GM19193 (cell line): ENCODE results near the gene DQX1.
A peak's percentile ranks its signal among the peaks of the same experiment; 100 is the strongest.

Experiments used
- POLR2A ChIP-seq: IDR thresholded peaks from 4 replicates; pipeline ENCODE4 v1.6.1; 2011; ENCODE audit not compliant: insufficient read depth, insufficient read length; ENCODE audit errors: extremely low read depth

DQX1 gene

DNA sequence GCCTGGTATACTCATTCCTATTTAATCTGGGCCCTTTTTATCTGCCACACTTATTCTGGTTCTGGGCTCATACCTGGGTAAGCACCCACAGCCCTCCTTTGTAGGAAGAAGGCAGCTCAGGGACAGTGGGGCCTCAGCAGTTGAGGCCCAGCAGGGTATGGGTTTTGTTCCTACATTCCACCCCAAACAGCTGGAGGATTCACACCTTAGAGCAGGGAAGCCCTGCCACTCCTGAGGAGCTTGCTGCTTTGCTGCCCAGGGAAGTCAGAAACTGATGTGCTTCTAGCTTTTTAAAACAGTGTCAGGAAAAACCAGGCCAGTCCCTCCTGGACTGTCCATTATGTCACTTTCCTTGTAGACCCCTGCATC lies 25.5 kb downstream of the DQX1 start:
- no peak for TF ChIP-seq POLR2A

DNA sequence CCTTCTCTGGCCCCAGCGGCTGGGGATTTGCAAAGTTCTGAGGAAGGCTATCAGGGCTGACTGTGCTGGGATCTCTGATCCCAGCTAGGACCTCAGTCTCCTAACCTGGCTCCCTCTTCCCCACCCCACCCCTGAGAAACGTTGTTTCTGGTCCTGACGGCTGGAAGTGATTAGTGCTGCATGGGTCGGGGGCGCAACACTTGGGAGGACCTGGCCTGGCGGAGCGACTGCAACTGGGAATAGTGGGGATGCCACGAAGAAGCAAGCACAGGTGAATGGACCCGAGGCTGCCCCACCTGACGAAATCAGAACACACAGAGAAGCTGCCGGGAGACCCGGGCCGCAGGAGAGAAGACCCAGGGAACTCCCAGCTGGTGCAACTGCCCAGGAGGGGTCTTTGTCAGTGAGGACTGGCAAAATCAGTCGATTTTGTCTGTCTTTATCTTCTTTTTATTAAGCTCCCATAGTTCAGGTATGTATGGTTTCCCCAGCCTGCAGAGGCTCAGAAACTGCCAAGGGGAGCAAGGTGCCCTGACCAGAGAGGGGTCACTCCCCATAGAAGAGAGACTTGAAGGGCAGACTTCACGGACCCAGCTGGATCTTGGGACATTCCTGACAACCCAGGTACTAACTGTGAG lies 26.0 kb downstream of the DQX1 start:
- no peak for TF ChIP-seq POLR2A

DNA sequence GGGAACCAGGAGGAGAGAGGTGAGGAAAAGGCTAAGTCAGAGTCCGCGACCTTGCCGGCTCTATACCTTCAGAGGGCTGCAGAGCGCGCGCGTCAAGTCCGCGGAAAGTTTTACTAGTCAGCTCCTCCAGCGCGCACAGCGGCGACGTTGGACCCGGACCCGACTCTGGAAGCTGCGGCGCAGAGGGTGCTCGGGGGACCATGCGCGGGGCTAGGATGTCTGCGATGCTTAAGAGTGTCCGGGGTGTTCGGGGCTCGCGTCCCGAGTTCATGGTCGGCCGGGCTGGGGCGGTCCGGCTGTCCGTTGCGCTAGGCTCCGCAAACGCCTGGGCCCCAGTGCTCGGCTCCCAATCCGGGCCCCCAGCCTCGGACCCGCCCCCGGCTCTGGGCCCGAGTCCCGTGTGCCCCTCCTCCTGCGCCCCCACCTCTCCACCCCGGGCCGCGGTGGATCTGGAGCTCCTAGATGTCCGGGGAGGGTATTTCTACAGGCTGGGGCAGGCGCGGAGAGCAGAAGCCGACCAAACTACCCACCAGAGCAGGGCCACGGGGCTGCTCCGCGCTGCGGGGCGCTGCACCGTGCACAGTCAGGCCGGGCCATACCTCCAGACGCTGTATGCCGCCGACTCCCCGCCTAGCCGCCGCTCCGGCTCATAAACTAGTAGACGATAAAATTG lies 26.6 kb downstream of the DQX1 start, which contains the start of gene LBX2:
TSS of gene LBX2 (minus strand) at position 337 of the 673 bp plus-strand sequence. CDS start at position 271, 66 bp downstream.
- TF ChIP-seq POLR2A = no peak

DNA sequence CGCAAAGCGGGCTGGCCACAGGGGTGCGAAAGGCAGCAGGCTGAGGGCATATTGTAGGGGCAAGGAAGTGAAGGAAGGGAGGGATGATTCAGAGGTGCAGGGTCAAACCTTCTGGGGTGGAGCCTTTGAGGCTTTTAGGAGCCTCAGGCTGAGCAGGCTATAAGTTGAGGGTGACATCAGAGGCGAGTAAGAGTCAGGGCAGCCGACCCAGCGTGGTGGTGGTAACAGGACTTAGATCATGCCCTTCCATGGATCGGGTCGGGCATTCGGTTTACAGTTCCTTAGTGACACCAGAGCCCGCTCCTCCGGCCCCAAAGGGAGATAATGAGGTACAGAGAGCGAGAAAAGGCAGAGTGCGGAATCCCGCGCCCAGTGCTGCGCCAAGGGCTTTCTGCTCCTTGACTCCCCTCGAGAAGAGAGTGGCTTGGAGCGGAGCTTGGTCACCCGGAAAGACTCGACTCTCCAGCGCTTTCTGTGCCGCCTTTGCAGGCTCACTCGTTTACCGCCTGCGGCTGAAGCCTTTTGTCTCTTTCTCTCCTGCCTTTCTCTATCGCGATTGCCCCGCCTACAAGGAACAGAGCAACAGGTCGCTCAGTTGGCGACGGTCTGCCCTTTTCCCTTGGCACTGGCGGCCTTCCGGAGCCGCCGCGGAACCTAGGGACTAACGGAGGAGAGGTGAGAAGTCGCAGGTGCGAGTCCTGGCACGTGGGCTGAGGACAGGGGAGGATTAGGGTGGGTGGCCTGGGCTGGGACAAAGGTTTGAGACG lies 27.3 kb downstream of the DQX1 start:
- no peak for TF ChIP-seq POLR2A

DNA sequence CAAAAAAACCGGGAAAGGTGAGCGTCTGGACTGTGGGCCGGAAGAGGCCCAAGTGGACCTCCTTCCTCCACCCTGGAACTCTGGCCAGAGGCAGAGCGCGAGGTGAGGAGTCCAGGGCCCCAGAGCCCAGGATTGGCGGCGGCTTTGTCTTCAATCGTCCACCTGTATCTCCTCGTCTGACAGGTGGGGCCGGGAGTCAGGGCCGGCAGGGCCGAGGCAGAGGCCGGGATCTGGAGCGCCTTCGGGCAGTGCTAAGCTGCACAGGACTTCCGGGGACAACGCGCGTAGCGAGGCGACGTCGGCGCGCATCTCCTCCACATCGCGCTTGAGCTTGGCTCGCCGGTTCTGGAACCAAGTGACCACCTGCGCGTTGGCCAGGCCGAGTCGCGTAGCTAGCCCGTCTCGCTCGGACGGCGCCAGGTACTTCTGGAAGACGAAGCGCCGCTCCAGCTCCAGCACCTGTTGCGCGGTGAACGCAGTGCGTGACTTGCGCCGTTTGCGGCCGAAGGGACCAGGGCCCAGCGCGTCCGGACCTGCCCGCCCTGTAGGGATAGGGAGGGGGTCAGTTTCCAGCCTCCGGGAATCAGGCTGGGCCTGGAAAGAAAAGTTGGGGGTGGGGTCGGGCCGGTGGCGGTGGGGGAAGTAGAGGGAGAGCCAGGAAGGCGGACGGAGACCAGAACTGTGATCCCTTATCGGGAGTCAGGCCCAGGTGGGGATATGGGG lies 28.1 kb downstream of the DQX1 start:
- peak; percentile 51 for TF ChIP-seq POLR2A

DNA sequence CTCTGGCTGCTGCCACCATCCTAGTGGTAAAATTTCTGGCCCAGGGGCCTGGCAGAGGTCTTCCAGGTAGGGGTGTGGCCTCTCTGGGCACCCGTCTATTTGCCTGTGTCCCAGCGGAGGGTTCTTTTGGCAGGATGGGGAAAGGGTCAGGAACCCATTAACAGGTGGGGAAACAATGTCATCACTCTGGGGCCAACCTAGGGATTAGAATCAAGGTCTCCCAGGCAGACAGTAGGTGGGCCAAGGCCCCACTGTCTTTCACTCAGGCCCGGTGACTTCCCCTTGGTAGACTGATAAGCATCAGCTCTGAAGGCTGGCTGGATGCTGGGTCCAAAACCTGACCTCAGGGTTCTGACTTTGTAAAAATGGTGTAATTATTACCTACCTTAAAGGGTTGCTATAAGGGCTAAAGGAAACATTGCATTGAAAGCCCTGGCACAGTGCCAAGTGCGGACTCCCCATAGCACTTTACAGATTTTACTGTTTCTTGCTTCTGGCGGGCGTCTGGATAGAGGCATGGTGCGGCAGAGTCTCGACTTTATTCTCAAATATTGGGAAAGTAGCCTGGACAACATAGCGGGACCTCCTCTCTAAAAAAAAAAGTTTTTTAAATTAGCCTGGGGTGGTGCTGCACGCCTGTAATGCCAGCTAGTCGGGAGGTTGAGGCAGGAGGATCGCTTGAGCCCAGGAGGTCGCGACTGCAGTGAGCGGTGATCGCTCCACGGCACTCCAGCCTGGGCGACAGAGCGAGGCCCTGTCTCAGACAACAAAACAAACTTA lies 28.8 kb downstream of the DQX1 start:
- TF ChIP-seq POLR2A = no peak

DNA sequence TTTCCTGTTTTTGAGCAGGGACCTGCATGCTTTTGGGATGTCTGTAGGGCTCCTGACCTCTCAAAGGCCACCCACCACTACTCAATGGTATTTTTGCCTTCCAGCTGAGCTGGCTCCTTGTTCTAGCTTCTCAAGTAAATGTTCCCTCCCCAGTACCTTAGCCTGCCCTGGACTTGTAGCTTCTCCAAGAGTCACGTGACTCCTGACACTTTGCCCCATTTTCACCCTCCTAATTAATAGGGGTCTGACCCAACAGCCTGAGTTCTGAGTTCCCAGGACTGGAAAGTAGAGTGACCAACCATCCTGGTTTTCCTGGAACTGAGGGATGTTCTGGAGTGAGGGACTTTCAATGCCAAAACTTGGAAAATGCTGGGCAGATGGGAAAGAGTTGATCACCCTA lies 30.6 kb downstream of the DQX1 start:
- no peak for TF ChIP-seq POLR2A

DNA sequence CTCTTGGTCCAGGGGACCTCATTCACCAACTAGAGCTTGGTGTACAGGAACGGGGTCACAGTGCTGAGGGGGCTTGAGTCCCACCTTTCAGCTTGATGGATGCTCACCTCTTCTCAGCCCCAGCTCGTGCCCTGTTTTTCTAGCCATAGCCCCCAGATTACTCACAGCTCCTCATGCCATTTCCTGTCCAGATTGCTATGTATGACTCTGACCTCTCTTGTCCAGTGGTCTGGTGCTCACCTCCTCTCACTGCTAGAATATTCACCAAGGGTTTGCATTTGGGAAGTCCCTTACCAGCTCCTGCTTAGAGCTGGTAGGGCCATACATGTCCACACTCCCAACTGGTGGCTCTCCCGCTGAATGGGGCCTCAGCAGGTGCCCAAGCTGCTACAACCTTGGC lies 32.5 kb downstream of the DQX1 start:
- no peak for TF ChIP-seq POLR2A

DNA sequence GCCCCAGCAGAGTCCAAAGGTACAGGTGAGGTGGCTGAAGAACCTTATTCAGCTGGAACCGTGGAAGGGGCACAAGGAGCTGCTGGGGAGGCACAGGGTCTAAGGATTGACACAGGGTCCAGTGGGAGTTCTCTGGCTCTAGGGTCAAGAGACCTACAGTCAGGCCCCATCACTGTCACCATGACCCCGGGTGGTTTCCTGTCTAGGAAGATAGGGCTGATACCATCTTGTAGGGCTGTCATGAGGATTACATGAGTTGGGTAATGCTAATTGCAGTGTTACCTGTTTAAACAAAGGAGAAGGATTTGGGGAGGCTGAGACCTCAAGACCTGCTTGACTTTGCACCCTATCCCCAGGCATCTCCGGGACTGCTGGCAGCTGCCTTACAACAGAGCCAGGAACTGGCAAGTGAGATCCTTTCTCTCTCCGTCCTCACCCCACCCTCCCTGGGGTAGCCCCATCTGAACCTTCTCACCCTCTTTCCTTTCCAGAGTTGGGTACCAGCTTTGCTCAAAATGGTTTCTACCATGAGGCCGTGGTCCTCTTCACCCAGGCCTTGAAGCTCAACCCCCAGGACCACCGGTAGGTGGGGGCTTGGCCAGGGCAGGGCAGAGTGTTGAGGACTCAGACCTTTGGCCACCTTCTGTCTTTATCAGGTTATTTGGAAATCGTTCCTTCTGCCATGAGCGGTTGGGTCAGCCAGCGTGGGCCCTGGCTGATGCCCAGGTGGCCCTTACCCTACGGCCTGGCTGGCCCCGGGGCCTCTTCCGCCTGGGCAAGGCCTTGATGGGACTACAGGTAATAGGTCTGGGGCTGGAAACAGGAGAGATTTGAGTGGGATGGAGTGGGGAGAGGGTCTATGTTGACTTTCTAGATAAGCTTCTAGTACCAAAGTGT lies 34.1 kb downstream of the DQX1 start:
- TF ChIP-seq POLR2A = no peak

DNA sequence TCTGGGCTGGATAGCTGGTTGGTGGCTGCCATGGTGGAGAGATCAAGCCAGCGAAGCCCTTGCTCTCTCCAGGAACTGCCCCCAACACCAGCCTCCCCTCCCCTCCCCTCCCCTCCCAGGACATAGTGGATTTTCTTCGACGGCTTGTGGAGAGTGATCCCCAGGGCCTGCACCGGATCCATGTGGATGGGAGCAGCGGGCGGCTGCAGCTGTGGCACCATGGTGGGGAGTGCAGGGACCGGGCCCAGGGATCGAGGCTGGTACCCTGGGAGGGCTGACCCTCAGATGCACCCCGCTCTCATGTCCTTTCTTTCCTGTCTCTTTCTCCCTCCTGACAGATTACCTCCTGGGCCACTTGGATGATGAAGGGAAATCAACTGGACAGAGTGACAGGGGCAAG lies 36.1 kb downstream of the DQX1 start:
- TF ChIP-seq POLR2A = no peak

DNA sequence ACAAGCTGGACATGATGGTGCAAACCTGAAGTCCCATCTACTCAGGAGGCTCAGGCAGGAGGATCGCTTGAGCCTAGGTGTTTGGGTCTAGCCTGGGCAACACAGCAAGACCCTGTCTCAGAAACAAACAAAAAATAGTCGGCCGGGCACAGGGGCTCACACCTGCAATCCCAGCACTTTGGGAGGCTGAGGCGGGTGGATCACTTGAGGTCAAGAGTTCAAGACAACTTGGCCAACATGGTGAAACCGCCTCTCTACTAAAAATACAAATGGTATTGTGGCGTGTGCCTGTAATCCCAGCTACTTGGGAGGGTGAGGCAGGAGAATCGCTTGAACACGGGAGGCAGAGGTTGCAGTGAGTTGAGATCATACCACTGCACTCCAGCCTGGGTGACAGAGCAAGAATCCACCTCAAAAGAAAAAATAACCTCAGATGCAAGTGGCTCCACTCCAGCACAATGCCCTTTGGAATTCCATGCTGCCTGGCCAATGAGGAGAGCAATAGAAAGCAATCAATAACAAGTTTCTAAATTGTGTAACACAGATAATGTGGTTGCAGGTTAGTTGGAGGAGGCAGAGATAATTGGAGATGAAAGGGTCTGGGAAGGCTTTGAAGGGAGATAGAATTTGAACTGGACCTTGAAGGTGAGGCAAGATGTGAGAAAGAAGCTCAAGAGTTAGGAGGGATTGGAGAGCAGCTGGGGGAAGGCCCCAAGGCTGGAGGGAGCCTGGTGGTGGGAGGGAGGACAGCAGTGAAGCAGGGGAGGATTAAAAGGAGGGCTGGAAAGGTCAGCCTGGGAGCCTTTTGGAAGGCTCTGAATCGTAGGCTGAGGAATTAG lies 37.2 kb downstream of the DQX1 start:
- TF ChIP-seq POLR2A = no peak

DNA sequence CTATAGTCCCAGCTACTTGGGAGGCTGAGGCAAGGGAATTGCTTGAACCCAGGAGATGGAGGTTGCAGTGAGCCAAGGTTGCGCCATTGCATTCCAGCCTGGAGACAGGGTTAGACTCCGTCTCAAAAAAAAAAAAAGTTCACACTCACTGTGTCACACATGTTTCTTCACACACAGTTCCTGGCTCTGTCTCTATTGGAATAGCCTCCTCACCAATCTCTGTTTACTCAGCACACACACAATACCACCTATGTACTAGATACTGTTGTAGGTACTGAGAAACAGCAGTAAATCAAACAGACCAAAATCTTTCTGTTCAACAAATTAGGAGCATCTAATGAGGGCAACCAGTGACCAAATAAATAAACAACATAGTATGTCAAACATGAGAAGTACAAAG lies 39.9 kb downstream of the DQX1 start:
- TF ChIP-seq POLR2A = no peak
